ENCODE results near the gene FAM53B. TPM values are rescaled to one million over a fixed set of nuclear protein-coding genes. Genes with fewer than 3 reads are reported as not detected.

FAM53B gene
- total RNA-seq, 1 donor from 2014 or later: 19.3 TPM

DNA sequence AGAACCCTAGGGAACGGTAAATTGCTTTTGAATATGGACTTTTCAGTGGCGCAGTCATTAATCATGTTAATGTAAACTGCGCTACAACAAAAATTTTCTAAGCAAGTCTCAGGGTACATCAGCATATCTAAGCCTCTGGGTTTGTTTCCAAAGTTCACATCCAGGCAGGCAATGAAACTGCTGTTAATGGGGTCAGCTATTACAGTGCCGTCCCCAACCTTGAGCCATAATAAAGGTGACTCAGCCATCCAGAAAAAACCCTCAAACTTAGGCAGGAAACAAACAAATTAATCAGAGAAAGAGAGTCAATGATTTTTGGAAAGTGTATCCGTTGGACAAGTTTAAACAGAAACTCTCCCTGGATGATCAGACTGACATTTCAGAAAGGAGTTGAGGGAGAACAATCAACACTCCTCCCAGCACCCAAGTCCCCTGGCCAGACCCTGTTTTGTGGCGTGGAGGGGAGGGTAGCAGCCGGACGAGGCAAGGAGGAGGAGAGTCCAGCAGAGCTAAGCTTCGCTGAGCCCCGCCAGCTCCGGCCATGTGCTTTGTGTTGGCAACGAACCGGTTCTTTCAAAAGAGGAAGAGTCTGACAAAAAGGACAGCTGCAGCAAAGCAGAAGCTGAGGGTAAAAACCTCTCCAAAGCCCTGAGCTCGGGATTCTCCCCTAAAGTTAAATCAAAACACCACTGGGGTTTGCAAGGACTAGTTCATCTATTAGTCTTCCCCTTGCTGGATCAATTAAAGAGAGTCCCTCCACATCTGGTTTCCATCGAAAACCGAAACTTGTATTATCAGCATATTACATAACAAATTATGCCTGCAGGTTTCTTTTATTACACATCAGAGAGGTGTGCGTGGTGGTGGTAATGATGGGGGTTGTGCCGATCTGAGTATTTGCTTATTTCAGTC, 3.6 kb downstream of the FAM53B start:
- Mint-ChIP-seq H3K9me3 (no peaks in the 10 kb centered on the region), H3K27me3 (ENCODE audit: low read depth) (peaks cover 6% of the 10 kb centered on the region), H3K4me1 (ENCODE audit: low read depth) (peaks cover 49% of the 10 kb centered on the region), H3K36me3 (ENCODE audit: low read depth) (peaks cover 32% of the 10 kb centered on the region), H3K27ac (no peak overlapping the region), H3K4me3 (ENCODE audit: low read depth) (peak overlapping the region; percentile 80)
- no peak for DNase-seq (ENCODE audit: low spot score)
- intact Hi-C loops (cut with micrococcal nuclease): loop anchor here (1.0 to 10.0 kb wide), 9 partner anchors 7 to 210 kb away; partner anchors contain the start of gene EEF1AKMT2

DNA sequence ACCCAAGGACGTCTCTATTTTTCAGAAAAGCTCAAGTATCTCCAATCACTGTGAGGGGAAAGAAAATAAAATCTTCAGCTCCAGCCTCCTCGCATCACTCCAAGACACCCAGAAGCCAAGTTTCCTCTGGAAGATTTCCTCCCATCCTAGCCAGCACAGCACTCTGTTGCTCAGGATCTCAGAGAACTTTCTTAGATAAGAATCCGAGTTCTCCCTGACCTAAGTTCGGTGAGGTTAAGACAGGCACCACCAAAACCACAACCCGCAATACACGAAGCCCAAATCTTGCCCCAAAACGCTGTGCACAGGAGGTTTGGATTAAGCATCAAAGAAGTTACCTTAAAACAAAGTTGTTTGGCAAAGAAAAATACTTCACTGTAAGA, 4.2 kb downstream of the FAM53B start:
- H3K4me3 Mint-ChIP-seq (ENCODE audit: low read depth): no peak overlapping the region
- no peaks in the 10 kb centered on the region for H3K9me3 Mint-ChIP-seq
- intact Hi-C loops (cut with micrococcal nuclease): loop anchor here (2.0 to 10.0 kb wide), 4 partner anchors 51 to 175 kb away; partner anchors contain the start of gene EEF1AKMT2
- peaks cover 6% of the 10 kb centered on the region for H3K27me3 Mint-ChIP-seq (ENCODE audit: low read depth)
- peaks cover 51% of the 10 kb centered on the region for H3K4me1 Mint-ChIP-seq (ENCODE audit: low read depth)
- no peak for DNase-seq (ENCODE audit: low spot score)
- peaks cover 33% of the 10 kb centered on the region for H3K36me3 Mint-ChIP-seq (ENCODE audit: low read depth)
- no peak overlapping the region for H3K27ac Mint-ChIP-seq

DNA sequence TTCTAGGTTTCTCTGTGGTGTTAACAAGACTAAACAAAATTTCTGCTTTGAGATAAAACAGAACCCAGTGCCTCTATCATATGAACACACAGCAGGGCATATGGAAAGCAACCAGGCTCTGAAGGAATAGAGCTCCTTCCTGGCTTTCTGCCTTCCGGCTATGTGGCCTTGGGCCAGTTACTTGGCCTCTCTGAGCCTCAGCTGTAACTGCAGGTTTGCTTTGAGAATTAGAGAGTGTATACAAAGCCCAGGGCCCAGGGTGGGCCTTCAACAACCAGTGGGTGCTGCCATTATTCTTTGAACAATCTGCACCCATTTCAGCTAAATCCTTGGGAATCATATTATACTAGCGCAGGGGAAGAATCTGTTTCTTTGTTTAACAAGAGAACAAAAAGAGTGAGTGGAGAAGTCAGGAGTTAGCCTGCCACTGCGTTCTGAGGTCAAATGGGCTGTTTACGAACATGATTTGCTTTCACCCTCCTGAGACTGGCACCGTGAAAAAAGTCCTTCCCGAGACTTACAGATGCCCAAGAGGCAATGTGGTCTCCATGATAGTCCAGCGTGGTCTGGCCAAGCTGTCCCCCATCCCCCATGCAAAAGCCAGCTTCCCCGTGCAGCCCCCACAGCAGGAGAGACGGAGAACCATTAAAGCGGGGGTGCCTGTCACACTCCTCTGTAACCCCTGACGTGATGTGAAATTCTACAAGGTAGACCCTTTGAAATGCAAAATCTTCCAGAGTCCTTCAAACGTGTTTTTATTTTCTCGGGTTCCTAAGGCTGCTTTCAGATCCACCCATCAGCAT, 4.9 kb downstream of the FAM53B start:
- Mint-ChIP-seq H3K4me1 (ENCODE audit: low read depth) (peaks cover 53% of the 10 kb centered on the region), H3K36me3 (ENCODE audit: low read depth) (peaks cover 37% of the 10 kb centered on the region), H3K9me3 (no peaks in the 10 kb centered on the region), H3K27me3 (ENCODE audit: low read depth) (peaks cover 6% of the 10 kb centered on the region), H3K4me3 (ENCODE audit: low read depth) (no peak overlapping the region), H3K27ac (no peak overlapping the region)
- no peak for DNase-seq (ENCODE audit: low spot score)
- intact Hi-C loops (cut with micrococcal nuclease): no loop called here

DNA sequence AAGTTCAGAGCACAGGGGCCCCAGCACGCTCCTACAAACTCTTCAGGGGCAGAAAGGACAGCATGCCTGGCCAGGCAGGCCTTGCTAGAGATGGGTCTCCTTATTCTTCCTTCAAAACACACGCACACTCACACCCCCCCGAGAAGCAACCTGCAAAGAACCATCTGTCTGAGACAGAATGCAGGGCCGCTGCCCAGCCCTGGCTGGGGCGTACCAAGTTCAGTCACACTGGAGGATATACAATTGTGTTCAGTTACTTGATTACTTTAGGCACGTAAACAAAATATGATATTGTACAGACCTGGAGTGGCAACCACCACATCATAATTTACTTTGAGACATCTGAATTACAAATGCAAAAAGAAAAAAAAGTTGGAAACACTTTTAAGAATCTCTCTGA, 5.7 kb downstream of the FAM53B start:
- Mint-ChIP-seq H3K4me1 (ENCODE audit: low read depth) (peaks cover 61% of the 10 kb centered on the region), H3K27me3 (ENCODE audit: low read depth) (peaks cover 6% of the 10 kb centered on the region), H3K36me3 (ENCODE audit: low read depth) (peaks cover 43% of the 10 kb centered on the region), H3K27ac (no peak overlapping the region), H3K4me3 (ENCODE audit: low read depth) (no peak overlapping the region), H3K9me3 (no peaks in the 10 kb centered on the region)
- no peak for DNase-seq (ENCODE audit: low spot score)
- intact Hi-C loops (cut with micrococcal nuclease): no loop called here

- Mint-ChIP-seq H3K36me3 (ENCODE audit: low read depth) (peaks cover 45% of the 10 kb centered on the region), H3K27ac (no peak overlapping the region), H3K27me3 (ENCODE audit: low read depth) (peaks cover 4% of the 10 kb centered on the region), H3K4me3 (ENCODE audit: low read depth) (no peak overlapping the region), H3K4me1 (ENCODE audit: low read depth) (peaks cover 66% of the 10 kb centered on the region), H3K9me3 (no peaks in the 10 kb centered on the region)
- intact Hi-C loops (cut with micrococcal nuclease): no loop called here
- DNase-seq (ENCODE audit: low spot score): no peak
Observed at GRCh38 chr10:124737708-124738107, 6.5 kb downstream of the FAM53B start.

DNA sequence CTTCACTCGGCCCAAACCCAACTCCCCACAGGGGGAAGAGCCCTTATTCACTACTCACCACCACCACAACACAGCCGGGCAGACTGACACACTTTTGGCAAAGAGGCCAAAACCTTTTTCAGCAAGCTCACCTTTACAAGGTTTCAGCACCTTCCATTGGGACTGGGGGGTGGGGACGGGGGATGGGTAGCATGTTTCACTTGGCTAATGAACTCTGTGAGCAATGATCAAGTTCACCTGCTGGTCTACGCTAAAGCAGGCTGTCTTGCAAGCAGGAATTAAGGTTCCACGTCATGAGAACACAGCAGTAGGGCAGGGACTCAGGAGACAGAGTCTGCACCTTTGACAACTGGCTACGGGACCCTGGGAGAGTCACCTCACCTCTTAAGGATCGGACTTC, 7.0 kb downstream of the FAM53B start:
- Mint-ChIP-seq H3K4me3 (ENCODE audit: low read depth) (no peak overlapping the region), H3K9me3 (no peaks in the 10 kb centered on the region), H3K27me3 (ENCODE audit: low read depth) (peaks cover 2% of the 10 kb centered on the region), H3K27ac (no peak overlapping the region), H3K4me1 (ENCODE audit: low read depth) (peaks cover 64% of the 10 kb centered on the region), H3K36me3 (ENCODE audit: low read depth) (peaks cover 44% of the 10 kb centered on the region)
- no peak for DNase-seq (ENCODE audit: low spot score)
- intact Hi-C loops (cut with micrococcal nuclease): no loop called here

DNA sequence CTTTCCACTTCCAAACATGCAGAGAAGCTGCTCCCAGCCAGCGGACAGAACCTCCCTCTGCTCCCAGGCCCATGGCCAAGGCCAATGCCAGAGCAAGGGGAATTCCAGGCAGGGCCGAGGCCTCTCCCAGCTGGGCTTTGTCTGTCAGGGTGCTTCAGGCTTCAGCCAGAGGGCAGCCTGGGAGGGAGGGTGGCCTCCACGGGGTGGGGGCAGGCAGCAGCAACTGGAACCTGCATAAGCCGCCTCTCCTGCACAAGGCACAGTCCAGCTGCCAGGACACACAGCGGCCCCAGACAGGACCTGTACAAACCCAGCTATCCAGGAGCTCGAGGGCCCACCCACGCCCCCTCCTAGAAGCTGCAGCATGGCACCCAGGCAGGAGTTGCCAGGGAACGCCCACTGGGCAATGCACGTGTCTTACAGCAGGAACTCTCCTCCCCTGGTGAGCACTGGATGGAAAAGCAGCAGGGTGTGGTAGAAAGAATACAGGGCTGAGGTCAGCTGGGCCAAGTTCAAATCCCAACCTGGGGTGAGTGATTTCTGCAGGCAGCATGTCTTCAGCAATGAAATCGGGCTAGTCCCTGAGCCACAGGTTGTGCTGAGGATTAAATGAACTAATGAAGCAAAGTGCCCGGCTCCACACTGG, 7.6 kb downstream of the FAM53B start:
- intact Hi-C loops (cut with micrococcal nuclease): no loop called here
- Mint-ChIP-seq H3K4me3 (ENCODE audit: low read depth) (no peak overlapping the region), H3K27ac (no peak overlapping the region), H3K36me3 (ENCODE audit: low read depth) (peaks cover 44% of the 10 kb centered on the region), H3K27me3 (ENCODE audit: low read depth) (peaks cover 2% of the 10 kb centered on the region), H3K4me1 (ENCODE audit: low read depth) (peaks cover 66% of the 10 kb centered on the region), H3K9me3 (no peaks in the 10 kb centered on the region)
- DNase-seq (ENCODE audit: low spot score): no peak

GRCh38 chr10:124735491-124736286, 8.5 kb downstream of the FAM53B start:
- H3K27ac Mint-ChIP-seq: no peak overlapping the region

GRCh38 chr10:124734311-124735166, 9.6 kb downstream of the FAM53B start:
- H3K27ac Mint-ChIP-seq: peak overlapping the region; percentile 81
- no peaks in the 10 kb centered on the region for H3K9me3 Mint-ChIP-seq
- H3K4me1 Mint-ChIP-seq (ENCODE audit: low read depth): peaks cover 55% of the 10 kb centered on the region
- no peak for DNase-seq (ENCODE audit: low spot score)
- peaks cover 45% of the 10 kb centered on the region for H3K36me3 Mint-ChIP-seq (ENCODE audit: low read depth)
- no peak overlapping the region for H3K4me3 Mint-ChIP-seq (ENCODE audit: low read depth)
- intact Hi-C loops (cut with micrococcal nuclease): no loop called here
- no peaks in the 10 kb centered on the region for H3K27me3 Mint-ChIP-seq (ENCODE audit: low read depth)

More at GRCh38 chr10:124735491-124736286, 8.5 kb downstream of the FAM53B start:
- DNase-seq (ENCODE audit: low spot score): no peak
- Mint-ChIP-seq H3K36me3 (ENCODE audit: low read depth) (peaks cover 41% of the 10 kb centered on the region), H3K4me1 (ENCODE audit: low read depth) (peaks cover 58% of the 10 kb centered on the region), H3K4me3 (ENCODE audit: low read depth) (no peak overlapping the region), H3K27me3 (ENCODE audit: low read depth) (no peaks in the 10 kb centered on the region), H3K9me3 (no peaks in the 10 kb centered on the region)
- intact Hi-C loops (cut with micrococcal nuclease): no loop called here

- Mint-ChIP-seq H3K27ac (peak overlapping the region; percentile 81), H3K4me1 (ENCODE audit: low read depth) (peaks cover 56% of the 10 kb centered on the region), H3K4me3 (ENCODE audit: low read depth) (no peak overlapping the region), H3K36me3 (ENCODE audit: low read depth) (peaks cover 40% of the 10 kb centered on the region), H3K27me3 (ENCODE audit: low read depth) (no peaks in the 10 kb centered on the region), H3K9me3 (no peaks in the 10 kb centered on the region)
- no peak for DNase-seq (ENCODE audit: low spot score)
- intact Hi-C loops (cut with micrococcal nuclease): loop anchor here (1.0 kb wide), 2 partner anchors 8 to 15 kb away; no protein-coding TSS in a partner anchor
Observed at GRCh38 chr10:124733571-124734245, 10.5 kb downstream of the FAM53B start.
